ENCODE measurements around the gene CCL20.
A peak's percentile ranks its signal among the peaks of the same experiment; 100 is the strongest.

The CCL20 gene

DNA sequence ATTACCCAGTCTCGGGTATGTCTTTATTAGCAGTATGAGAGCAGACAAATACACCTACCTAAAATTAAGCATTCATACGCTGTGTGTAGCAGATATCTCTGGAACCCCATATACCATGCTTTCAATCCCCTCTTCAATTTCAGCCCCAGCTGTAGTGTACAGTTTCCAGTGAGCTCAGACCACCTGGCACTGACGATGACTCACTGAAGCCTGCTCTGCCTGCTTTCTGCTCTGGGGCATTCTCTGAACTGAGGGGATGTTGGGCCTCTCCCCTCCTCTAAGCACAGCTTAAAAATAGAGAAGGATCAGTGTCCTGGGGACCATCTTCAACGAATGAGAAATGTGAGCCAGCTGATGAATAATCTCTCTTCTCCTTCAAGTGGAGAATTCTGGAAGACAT lies 8.7 kb upstream of the CCL20 start:
- no peak for DNase-seq (ENCODE audit: low read depth)

- DNase-seq (ENCODE audit: low read depth): no peak
Measured at GRCh38 chr2:227805578-227805977, 8.1 kb upstream of the CCL20 start.

DNA sequence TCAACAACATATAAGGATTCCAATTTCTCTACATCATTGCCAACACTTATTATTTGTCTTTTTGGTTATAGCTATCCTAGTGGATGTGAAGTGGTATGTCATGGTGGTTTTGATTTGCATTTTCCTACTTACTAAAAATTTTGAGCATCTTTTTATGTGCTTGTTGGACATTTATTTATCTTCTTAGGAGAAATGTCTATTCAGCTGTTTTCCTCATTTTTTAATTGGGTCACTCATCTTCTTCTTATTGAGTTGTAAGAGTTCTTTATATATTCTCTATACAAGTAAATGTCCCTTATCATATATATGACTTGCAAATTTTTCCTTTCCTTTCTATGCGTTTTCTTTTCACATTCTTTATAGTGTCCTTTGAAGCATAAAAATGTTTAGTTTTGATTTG lies 4.7 kb upstream of the CCL20 start:
- DNase-seq (ENCODE audit: low read depth): no peak

GRCh38 chr2:227812001-227812400 lies 1.6 kb upstream of the CCL20 start:
- DNase-seq (ENCODE audit: low read depth): no peak

DNA sequence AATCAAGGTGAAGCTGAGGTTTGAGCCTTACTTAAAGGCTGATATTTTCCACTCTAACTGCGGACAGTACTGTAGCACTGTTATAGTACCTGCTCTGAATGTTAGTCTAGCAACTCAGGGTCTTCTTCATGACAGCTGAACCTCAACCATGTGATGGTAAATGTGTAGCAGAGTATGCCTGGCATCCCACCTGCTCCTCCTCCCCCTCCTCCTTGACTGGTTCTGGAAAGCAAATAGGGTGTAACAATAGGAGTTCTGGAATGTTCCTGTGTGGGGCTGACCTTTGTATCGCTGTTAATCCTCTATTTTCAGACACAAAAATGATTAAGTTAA lies 447 bp upstream of the CCL20 start:
- DNase-seq (ENCODE audit: low read depth): no peak

DNA sequence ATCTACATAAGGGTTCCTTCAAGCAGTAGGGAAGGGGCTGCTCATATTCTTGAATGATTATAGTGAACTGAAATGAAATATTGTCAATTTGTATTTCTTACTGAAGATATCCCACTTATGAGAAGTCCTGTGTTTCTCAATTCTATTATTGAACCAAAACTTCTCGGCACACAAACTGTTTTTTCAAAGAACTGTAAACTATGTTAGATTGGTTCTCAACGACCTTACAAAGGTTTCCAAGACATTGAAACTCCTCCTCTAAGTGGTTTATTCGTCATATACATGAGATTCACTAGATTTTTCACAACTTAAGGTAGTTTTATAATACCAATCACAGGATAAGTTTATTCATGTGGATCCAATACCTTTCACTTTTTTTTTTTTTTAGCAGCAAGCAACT lies 1.4 kb downstream of the CCL20 start:
- no peak for DNase-seq (ENCODE audit: low read depth)

- DNase-seq (ENCODE audit: low read depth): no peak
Measured at GRCh38 chr2:227816507-227817294, 3.1 kb downstream of the CCL20 start.

- no peak for DNase-seq (ENCODE audit: low read depth)
Measured at GRCh38 chr2:227817336-227817735, 3.7 kb downstream of the CCL20 start.

DNA sequence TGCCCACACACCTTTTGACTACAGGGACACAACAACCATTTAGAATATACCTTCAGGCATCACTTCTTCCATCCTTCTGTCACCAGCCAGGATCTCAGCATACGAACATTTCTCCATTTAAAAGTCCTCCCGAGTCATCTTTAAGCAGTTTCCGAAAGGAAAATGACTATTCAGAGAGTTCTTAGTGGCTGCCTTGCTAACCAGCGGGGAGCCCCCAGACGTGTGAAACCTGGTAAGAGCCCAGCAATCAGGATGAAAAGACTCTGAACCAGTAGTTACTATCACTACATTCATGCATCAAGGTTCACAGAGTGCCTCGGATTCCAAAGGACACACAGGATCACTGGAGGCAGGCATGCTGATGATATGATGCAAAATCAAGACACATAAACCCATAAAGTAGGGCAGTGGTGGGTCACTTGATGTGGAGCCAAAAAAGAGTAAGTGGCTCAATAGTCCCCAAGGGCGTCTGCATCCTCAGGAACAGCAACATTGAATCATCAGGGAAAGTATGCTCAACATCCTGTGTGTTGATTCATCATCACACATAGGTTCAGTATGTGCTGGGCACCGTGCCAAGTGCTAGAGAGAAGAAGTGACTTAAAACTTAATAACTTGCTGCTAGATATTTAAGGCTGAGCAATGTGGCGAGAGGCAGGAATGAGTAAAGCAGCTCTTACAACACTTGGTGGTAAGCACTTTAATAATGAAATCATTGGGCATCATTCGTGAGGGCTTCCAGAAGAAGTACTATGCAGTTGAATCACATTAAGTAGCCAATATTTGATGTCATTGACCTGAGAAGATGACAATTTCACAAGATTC lies 4.4 kb downstream of the CCL20 start:
- DNase-seq (ENCODE audit: low read depth): peak; percentile 34

DNA sequence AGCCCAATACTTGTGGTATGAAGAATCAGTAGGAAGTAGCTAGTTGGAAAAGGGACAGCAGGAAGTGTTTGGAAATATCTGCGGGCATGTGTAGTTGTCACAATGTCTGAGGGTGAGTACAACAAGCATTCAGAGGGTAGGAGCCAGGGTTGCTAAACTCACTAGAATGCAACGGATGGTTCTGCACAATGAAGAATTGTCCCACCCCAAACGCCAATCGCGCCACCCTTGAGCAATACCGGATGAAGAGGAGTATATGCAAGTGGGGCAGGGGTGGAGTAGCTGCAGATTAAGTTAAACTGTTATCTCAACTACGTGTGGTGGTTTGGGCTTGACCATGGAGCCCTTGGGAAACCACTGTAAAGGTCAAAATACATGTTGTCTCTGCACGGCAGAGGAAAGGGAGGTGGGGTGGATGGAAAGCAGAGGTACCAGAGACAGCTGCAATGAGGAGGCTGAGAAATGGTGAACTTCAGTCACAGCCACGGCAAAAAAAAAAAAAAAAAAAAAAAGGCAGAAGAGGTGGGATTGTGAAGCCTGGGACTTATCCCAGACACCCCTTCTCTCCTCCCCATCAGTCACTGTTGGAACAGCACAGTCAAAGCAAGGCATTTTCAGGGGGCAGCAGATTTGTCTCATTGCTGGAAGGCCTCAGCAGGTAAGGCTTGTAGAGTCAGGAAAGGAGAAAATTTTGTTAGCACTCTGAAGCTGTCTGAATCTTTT lies 5.2 kb downstream of the CCL20 start:
- peak; percentile 6 for DNase-seq (ENCODE audit: low read depth)

GRCh38 chr2:227819398-227819697 lies 5.7 kb downstream of the CCL20 start:
- DNase-seq (ENCODE audit: low read depth): no peak

- no peak for DNase-seq (ENCODE audit: low read depth)
Measured at GRCh38 chr2:227821043-227821942, 7.7 kb downstream of the CCL20 start.

GRCh38 chr2:227822416-227823003 lies 8.9 kb downstream of the CCL20 start:
- no peak for DNase-seq (ENCODE audit: low read depth)

- DNase-seq (ENCODE audit: low read depth): no peak
Measured at GRCh38 chr2:227823922-227824321, 10.3 kb downstream of the CCL20 start.

DNA sequence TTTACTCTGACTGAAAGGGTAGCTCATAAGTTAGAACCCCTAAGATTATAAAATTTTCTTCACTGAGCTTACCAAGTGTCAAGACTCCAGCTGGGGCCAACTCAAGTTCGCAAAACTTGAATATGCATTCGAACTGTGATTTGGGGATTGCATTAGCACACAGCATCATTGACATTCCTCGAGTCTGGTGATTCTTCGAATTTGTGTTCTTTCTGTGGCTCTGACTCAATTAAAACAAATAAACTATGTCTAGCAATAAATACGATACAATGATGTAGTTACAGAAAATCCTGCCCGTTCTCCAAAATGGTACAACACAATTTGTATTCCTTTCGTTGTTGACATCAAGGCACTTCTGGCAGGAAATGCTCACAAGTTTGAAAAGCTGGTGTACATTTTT lies 11.1 kb downstream of the CCL20 start:
- DNase-seq (ENCODE audit: low read depth): no peak

DNA sequence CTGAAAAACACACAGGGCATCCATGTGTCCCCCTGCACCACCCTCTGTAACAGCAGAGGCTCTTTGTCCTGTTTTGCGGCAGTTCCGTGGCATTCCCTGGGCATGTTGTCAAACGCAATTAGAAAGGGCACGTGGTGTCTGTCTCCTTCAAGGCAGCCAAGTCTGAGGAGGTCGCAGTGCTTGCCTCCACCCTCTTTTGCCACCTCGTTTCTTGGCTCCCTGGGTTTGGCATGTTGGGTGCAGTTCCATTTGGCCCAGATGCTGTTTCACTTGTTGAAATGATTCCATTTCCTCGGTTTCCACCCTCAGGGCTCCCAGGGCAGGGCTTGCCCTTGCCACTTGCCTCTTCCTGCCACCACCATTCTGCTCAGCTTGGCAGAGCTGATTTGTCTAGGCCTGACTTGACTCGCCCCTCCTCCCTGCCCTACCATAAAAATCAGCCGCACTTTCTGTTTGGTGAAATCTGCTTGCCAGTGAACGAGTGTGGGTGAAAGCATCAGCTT lies 12.4 kb downstream of the CCL20 start:
- DNase-seq (ENCODE audit: low read depth): no peak

DNA sequence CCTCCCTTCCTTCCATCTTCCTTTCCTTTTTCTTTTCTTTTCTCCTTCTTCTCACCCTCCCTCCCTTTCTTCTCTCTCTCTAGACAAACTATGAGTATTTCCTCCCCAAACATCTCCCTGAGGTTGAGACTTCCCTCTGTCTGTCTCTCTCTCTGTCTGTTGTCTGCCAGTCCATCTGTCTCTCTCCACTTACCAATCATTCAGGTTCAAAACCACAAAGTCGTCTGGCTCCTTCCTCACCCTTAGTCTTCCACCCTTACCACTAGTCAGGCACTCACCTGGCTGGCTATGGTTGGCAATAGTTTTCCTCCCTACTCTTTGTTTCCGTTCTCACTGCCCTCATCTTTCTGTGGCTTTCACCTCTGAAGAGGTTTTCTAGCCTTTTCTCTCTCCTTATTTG lies 12.9 kb downstream of the CCL20 start:
- no peak for DNase-seq (ENCODE audit: low read depth)

GRCh38 chr2:227827143-227827542 lies 13.5 kb downstream of the CCL20 start:
- DNase-seq (ENCODE audit: low read depth): no peak

DNA sequence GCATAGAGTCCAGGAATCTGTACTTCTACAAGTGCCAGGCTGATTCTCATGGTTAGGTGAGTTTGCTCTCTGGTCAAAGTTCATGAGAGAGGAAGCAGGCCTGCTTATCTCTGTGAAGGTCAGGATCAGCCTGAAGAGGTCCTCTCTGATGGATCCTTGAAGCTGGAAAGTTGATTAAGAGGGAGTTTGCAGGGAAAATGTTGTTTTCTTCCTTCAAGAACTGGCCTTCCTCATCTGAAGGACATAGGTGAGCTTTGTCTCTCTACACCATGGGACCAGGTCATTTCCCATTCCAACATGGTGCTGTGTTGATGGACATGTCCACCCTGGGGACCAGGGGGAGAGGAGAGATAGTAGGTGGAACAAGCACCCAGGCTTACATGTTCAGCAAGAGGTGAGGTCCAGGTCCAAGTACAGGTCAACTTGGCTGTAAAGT lies 14.9 kb downstream of the CCL20 start:
- DNase-seq (ENCODE audit: low read depth): no peak

- DNase-seq (ENCODE audit: low read depth): no peak
Measured at GRCh38 chr2:227829337-227829736, 15.7 kb downstream of the CCL20 start.

DNA sequence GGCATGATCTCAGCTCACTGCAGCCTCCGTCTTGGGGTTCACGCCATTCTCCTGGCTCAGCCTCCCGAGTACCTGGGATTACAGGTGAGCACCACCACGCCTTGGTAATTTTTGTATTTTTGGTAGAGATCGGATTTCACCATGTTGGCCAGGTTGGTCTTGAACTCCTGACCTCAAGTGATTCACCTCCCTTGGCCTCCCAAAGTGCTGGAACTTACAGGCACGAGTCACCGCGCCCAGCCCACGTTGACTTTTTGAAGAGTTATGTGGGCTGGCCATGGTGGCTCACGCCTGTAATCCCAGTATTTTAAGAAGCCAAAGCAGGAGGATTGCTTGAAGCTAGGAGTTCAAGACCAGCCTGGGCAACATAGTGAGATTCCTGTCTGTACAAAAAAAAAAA lies 20.8 kb downstream of the CCL20 start:
- no peak for DNase-seq (ENCODE audit: low read depth)

All from activated gamma-delta T cell treated with anti-CD3 and anti-CD28 coated beads, Interleukin-2, amount 50 U/mL, for 16 hours (primary cell).